Activated CD8-positive, alpha-beta memory T cell treated with anti-CD3 and anti-CD28 coated beads for 1 hour (primary cell): ENCODE results near the gene MYCBPAP.

ENCODE experiments used
- DNase-seq, 2 donors: peaks; one replicate each; pipeline ENCODE4 v3.0.0-alpha.2; 2020; ENCODE audit warnings: low read depth in 1 of 2; ENCODE audit errors: extremely low read depth in 1 of 2

The MYCBPAP gene

GRCh38 chr17:50484386-50485155 lies 23.7 kb upstream of the MYCBPAP start:
- DNase-seq = no peak

- DNase-seq = no peak
Measured at GRCh38 chr17:50487213-50488096, 20.8 kb upstream of the MYCBPAP start.

GRCh38 chr17:50488880-50489279 lies 19.4 kb upstream of the MYCBPAP start:
- no peak for DNase-seq

GRCh38 chr17:50491505-50491904 lies 16.7 kb upstream of the MYCBPAP start:
- no peak for DNase-seq

- no peak for DNase-seq
Measured at GRCh38 chr17:50492214-50492613, 16.0 kb upstream of the MYCBPAP start.

GRCh38 chr17:50493744-50494143 lies 14.5 kb upstream of the MYCBPAP start:
- no peak for DNase-seq

- no peak for DNase-seq
Measured at GRCh38 chr17:50495217-50495823, 12.9 kb upstream of the MYCBPAP start.

GRCh38 chr17:50495918-50496317 lies 12.3 kb upstream of the MYCBPAP start:
- no peak for DNase-seq

GRCh38 chr17:50498021-50498874 lies 10.0 kb upstream of the MYCBPAP start:
- DNase-seq = no peak

GRCh38 chr17:50499270-50499669 lies 9.0 kb upstream of the MYCBPAP start:
- DNase-seq = no peak

- no peak for DNase-seq
Measured at GRCh38 chr17:50499721-50500120, 8.5 kb upstream of the MYCBPAP start.

GRCh38 chr17:50501054-50501453 lies 7.2 kb upstream of the MYCBPAP start:
- DNase-seq = no peak

GRCh38 chr17:50502301-50502990 lies 5.8 kb upstream of the MYCBPAP start:
- DNase-seq = no peak

- no peak for DNase-seq
Measured at GRCh38 chr17:50505591-50506130, 2.6 kb upstream of the MYCBPAP start.

GRCh38 chr17:50506298-50506697 lies 1.9 kb upstream of the MYCBPAP start:
- DNase-seq = no peak

GRCh38 chr17:50508573-50509460 lies 578 bp downstream of the MYCBPAP start:
- no peak for DNase-seq

- no peak for DNase-seq
Measured at GRCh38 chr17:50511058-50511457, 2.8 kb downstream of the MYCBPAP start.

GRCh38 chr17:50513495-50513894 lies 5.3 kb downstream of the MYCBPAP start:
- no peak for DNase-seq

GRCh38 chr17:50514388-50514787 lies 6.1 kb downstream of the MYCBPAP start:
- no peak for DNase-seq
